ENCODE results near the gene TMX2. TPM values are rescaled to one million over a fixed set of nuclear protein-coding genes. Genes with fewer than 3 reads are reported as not detected.

The TMX2 gene
- polyA plus RNA-seq, 10 donors: 45.4 to 63.9 (median 55.3) TPM

Other genes starting within 250 kb of the TMX2 start
- gene SLC43A1, start 196.9 kb upstream of the TMX2 start, polyA plus RNA-seq (ENCODE audit: insufficient read length in 10 of 10): 10 to 100 TPM in 6 of 10 donors, 1 to 10 TPM in 4; 7.8 to 14.9 (median 10.2) TPM
- 10 to 100 TPM; 28.8 to 57.7 (median 36.6) TPM for gene TIMM10, start 181.8 kb upstream of the TMX2 start, polyA plus RNA-seq (ENCODE audit: insufficient read length in 10 of 10)
- 100 to 1,000 TPM in 9 of 10 donors, 10 to 100 TPM in 1; 78.8 to 282 (median 173) TPM for gene SMTNL1, start 175.0 kb upstream of the TMX2 start, polyA plus RNA-seq (ENCODE audit: insufficient read length in 10 of 10)
- gene UBE2L6, start 144.9 kb upstream of the TMX2 start, polyA plus RNA-seq (ENCODE audit: insufficient read length in 10 of 10): 10 to 100 TPM; 16.5 to 27.4 (median 24.2) TPM
- gene SERPING1, start 114.9 kb upstream of the TMX2 start, polyA plus RNA-seq (ENCODE audit: insufficient read length in 10 of 10): 100 to 1,000 TPM in 5 of 10 donors, 10 to 100 TPM in 5; 79.3 to 123 (median 102) TPM
- gene YPEL4, start 62.7 kb upstream of the TMX2 start, polyA plus RNA-seq (ENCODE audit: insufficient read length in 10 of 10): 1 to 10 TPM; 1.1 to 3.4 (median 1.6) TPM
- gene CLP1, start 54.8 kb upstream of the TMX2 start, polyA plus RNA-seq (ENCODE audit: insufficient read length in 10 of 10): 10 to 100 TPM in 1 of 10 donors, 1 to 10 TPM in 9; 7.0 to 12.2 (median 8.9) TPM
- gene ZDHHC5, start 44.5 kb upstream of the TMX2 start, polyA plus RNA-seq (ENCODE audit: insufficient read length in 10 of 10): 10 to 100 TPM; 27.2 to 36.7 (median 30.5) TPM
- gene MED19, start 378 bp upstream of the TMX2 start, polyA plus RNA-seq (ENCODE audit: insufficient read length in 10 of 10): 10 to 100 TPM; 10.3 to 15.8 (median 12.8) TPM
- gene SELENOH, start 28.9 kb downstream of the TMX2 start, polyA plus RNA-seq (ENCODE audit: insufficient read length in 10 of 10): 10 to 100 TPM; 56.5 to 90.1 (median 69.9) TPM
- gene BTBD18, start 39.2 kb downstream of the TMX2 start, polyA plus RNA-seq (ENCODE audit: insufficient read length in 10 of 10): under 1 TPM in 7 of 10 donors, not detected in 3; 0.08 to 0.38 (median 0.13) TPM
- gene CTNND1, start 49.2 kb downstream of the TMX2 start, polyA plus RNA-seq (ENCODE audit: insufficient read length in 10 of 10): 100 to 1,000 TPM; 103 to 155 (median 134) TPM